Ovary (tissue), 9 donors: ENCODE data around the gene MAP7. TPM values are rescaled to one million over a fixed set of nuclear protein-coding genes. Genes with fewer than 3 reads are reported as not detected.

Experiments used
- DNase-seq, 5 donors: peaks; one replicate each; pipeline ENCODE4 v3.0.0-alpha.2; 2019 to 2020
- H3K27ac ChIP-seq, 2 donors: fragments of 200-600 bp; one replicate each; pipeline versions ENCODE4 v1.5.1 to v1.8.0; 2019 to 2022
- H3K27me3 ChIP-seq: fragments of 200-600 bp; one replicate; pipeline ENCODE4 v1.8.0; 2022
- H3K36me3 ChIP-seq: fragments of 200-600 bp; sonication (generic); one replicate; pipeline ENCODE4 v1.5.1; 2019
- H3K4me1 ChIP-seq: one replicate; pipeline ENCODE4 v1.8.1; 2013; ENCODE audit warnings: mild to moderate bottlenecking, moderate library complexity; ENCODE audit not compliant: insufficient read depth
- H3K4me3 ChIP-seq: fragments of 200-600 bp; sonication (generic); one replicate; pipeline ENCODE4 v1.5.1; 2017
- H3K9me3 ChIP-seq, 2 donors: fragments of 200-600 bp in 1 of 2; sonication (generic) in 1 of 2; one replicate each; pipeline versions ENCODE4 v1.5.1 to v1.8.1; 2013 to 2019; ENCODE audit warnings: mild to moderate bottlenecking in 1 of 2, moderate library complexity in 1 of 2
- CTCF ChIP-seq, 3 donors: fragments of 450-650 bp in 2 of 3; fragments of 200-600 bp in 1 of 3; IDR thresholded peaks; one replicate each; pipeline versions ENCODE4 v1.5.1 to v1.8.0; 2016 to 2022; ENCODE audit warnings: antibody characterized with exemption in 3 of 3, mild to moderate bottlenecking in 1 of 3
- EP300 ChIP-seq: sonication (generic); formaldehyde crosslinking; IDR thresholded peaks from one replicate; pipeline ENCODE4 v1.6.1; 2017; ENCODE audit warnings: antibody characterized with exemption
- POLR2A ChIP-seq: fragments of 450-650 bp; IDR thresholded peaks from one replicate; pipeline ENCODE4 v1.6.1; 2017; ENCODE audit warnings: antibody characterized with exemption, mild to moderate bottlenecking, moderate library complexity
- WGBS, 3 donors: extraction: QIAGEN DNeasy Blood & Tissue Kit in 1 of 3; methylation state at CpG; one replicate each; pipeline versions ENCODE4 v1.1.5 to v1.1.7; 2013 to 2017; 5-methylcytosine and 5-hydroxymethylcytosine counted together
- intact Hi-C, 4 donors: fragments of 100-400 bp; cut with DNase I; formaldehyde crosslinking; loops; one replicate each; pipeline versions ENCODE4 v1.11.0 to v1.15.1; 2022 to 2023
- polyA plus RNA-seq, 2 donors: library from polyadenylated mRNA; stranded (reverse); fragments of 200-250 nt in 1 of 2; fragments of 350-450 nt in 1 of 2; fragmentation: Illumina TruSeq in 1 of 2; extraction: RNeasy Lipid Tissue Mini Kit (QIAGEN cat#74804) in 1 of 2; gene quantifications; one replicate each; pipeline ENCODE4 v1.2.3, GENCODE V29; 2013 to 2014
- total RNA-seq, 7 donors: library from RNA; depleted of rRNA in 2 of 7; stranded (reverse); fragments of >200 nt in 2 of 7; fragmentation: NEBNext Ultra II Directional in 3 of 7; extraction: Animal tissue kit (Norgen Biotek cat#: 25700) in 3 of 7; gene quantifications; one replicate each; pipeline versions ENCODE4 v1.1.0 to v1.2.4, GENCODE V29; 2016 to 2023
- donor health status: DM: no; HTN: no; CAD: no; lungs with moderate emphysema.
- donor health status: DM: no; HTN: no; CAD: no.
- donor health status: Bipolar disorder and iron deficiency.
- donor health status: DM: yes; HTN: yes; CAD: no.
- donor health status: DM: no; HTN: no; CAD: no.
- donor health status: DM: yes; HTN: yes; CAD: no.

Gene MAP7
- total and polyA plus RNA-seq, 9 donors = 1.2 to 13.0 (median 3.6) TPM

DNA sequence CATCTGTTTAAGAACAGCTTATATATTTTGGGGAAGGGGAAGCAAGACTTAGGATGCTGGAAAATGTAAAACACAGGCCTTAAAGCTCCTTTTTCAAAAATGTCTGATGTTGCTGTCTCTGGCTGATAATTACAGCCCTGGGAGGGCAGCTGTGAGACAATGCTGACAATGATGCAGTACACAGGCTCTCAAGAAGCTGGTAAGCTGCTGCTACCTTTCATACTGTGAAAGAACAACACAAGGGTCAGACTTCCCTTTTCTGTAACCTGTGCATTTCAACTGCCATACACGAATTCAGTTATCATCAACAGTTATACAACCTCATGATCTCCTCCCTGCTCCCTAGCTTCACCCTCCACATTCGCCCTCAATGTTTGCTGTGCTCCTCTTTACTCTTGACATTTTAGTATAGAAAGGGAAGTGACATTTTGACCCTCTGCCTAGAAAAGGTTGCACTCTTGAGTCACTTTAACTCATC lies 25.2 kb downstream of the MAP7 start:
- intact Hi-C loops = no loop called here
- no peaks in the 10 kb centered on the region for H3K27me3 ChIP-seq
- no peak overlapping the region for H3K4me3 ChIP-seq
- peaks cover 7% of the 10 kb centered on the region for H3K4me1 ChIP-seq
- no peaks in the 10 kb centered on the region for H3K36me3 ChIP-seq
- H3K27ac ChIP-seq = no peak overlapping the region
- 77 to 87% (median 83%) methylated on average over 2 of the region's 2 CpGs for WGBS, 3 donors
- TF ChIP-seq CTCF (IDR thresholded peaks at IDR 0.05) = no peak
- TF ChIP-seq POLR2A = no peak
- no peak for TF ChIP-seq EP300
- no peak for DNase-seq
- H3K9me3 ChIP-seq = no peaks in the 10 kb centered on the region

DNA sequence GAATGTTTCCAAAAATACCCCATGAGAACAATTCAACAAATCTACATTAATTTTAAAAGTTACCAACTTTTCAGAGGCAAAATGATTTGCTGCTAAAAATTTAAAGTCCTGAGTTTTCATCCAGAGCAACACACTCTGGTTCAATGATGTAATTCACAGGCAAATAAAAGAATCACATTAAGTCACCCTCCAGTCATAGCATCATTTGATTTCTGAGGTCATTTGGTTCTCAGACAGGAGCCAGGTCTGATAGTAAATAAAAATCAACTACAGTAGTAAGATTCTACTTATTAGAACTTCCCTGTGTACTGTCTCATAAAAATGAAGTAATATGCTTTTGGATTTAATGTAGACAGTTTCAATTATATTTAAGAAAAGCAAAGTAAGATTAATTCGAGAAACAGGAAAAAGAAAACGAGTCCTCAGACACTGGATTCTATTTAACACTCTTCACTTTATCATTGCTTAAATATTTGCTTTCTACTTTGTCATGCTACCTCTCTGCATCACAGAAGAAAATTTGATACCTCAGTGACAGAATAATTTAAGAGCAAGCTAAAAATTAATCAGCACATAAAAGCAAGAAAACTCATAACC lies 25.8 kb downstream of the MAP7 start:
- H3K4me3 ChIP-seq = no peak overlapping the region
- intact Hi-C loops = no loop called here
- 60 to 74% (median 72%) methylated on average over 2 of the region's 2 CpGs for WGBS, 3 donors
- no peaks in the 10 kb centered on the region for H3K9me3 ChIP-seq
- DNase-seq = no peak
- no peaks in the 10 kb centered on the region for H3K36me3 ChIP-seq
- H3K4me1 ChIP-seq = peaks cover 7% of the 10 kb centered on the region
- H3K27ac ChIP-seq = no peak overlapping the region
- TF ChIP-seq EP300 = no peak
- no peak for TF ChIP-seq POLR2A
- TF ChIP-seq CTCF (IDR thresholded peaks at IDR 0.05) = no peak
- H3K27me3 ChIP-seq = no peaks in the 10 kb centered on the region

DNA sequence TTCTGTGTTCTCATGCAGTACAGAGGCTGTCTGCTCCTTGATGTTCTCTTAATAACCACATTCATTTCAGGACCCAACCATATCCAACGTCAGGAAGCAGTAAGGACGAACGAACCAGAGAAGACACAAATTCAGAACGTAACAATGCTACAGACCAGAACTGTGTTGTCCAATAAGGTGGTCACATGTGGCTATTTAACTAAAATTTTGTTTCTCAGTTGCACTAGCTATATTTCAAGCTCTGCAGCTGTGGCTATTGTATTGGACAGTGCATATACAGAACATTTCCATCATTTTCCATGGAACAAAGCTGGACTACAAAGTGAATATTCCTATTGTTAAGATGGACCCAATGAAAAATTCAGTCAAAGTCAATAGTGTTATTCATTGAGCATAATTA lies 27.0 kb downstream of the MAP7 start:
- TF ChIP-seq EP300 (no peak), CTCF (IDR thresholded peaks at IDR 0.05) (no peak), POLR2A (no peak)
- Histone ChIP-seq H3K4me3 (no peak overlapping the region), H3K27me3 (no peaks in the 10 kb centered on the region), H3K9me3 (no peaks in the 10 kb centered on the region), H3K36me3 (no peaks in the 10 kb centered on the region), H3K27ac (no peak overlapping the region), H3K4me1 (peaks cover 7% of the 10 kb centered on the region)
- DNase-seq = no peak
- 93 to 94% (median 93%) methylated on average over 4 of the region's 4 CpGs for WGBS, 3 donors
- intact Hi-C loops = no loop called here

GRCh38 chr6:136522636-136523035 lies 27.6 kb downstream of the MAP7 start:
- TF ChIP-seq CTCF (IDR thresholded peaks at IDR 0.05) = no peak
- no peak for TF ChIP-seq EP300
- TF ChIP-seq POLR2A = no peak
- no peaks in the 10 kb centered on the region for H3K27me3 ChIP-seq
- no peaks in the 10 kb centered on the region for H3K9me3 ChIP-seq
- peaks cover 7% of the 10 kb centered on the region for H3K4me1 ChIP-seq
- no peak overlapping the region for H3K4me3 ChIP-seq
- intact Hi-C loops = no loop called here
- WGBS, 3 donors = 90 to 97% (median 91%) methylated on average over 3 of the region's 3 CpGs
- H3K27ac ChIP-seq = no peak overlapping the region
- DNase-seq = no peak
- H3K36me3 ChIP-seq = no peaks in the 10 kb centered on the region
